ENCODE measurements around the gene GOLT1B. TPM values are rescaled to one million over a fixed set of nuclear protein-coding genes. Genes with fewer than 3 reads are reported as not detected.

GOLT1B gene
- total RNA-seq, 1 donor from 2014 or later: 42.2 TPM

- no peak for TF ChIP-seq CTCF (IDR thresholded peaks at IDR 0.05; ENCODE audit: partially characterized antibody, unreplicated experiment)
- DNase-seq: no peak
- Mint-ChIP-seq H3K27ac (ENCODE audit: unreplicated experiment) (no peak overlapping the region), H3K9me3 (ENCODE audit: unreplicated experiment) (no peaks in the 10 kb centered on the region), H3K4me3 (ENCODE audit: unreplicated experiment) (no peak overlapping the region), H3K4me1 (ENCODE audit: low read depth, unreplicated experiment) (no peaks in the 10 kb centered on the region), H3K27me3 (ENCODE audit: unreplicated experiment) (no peaks in the 10 kb centered on the region), H3K36me3 (ENCODE audit: unreplicated experiment) (no peaks in the 10 kb centered on the region)
Measured at GRCh38 chr12:21547437-21547836, 45.8 kb downstream of the GOLT1B start.

GRCh38 chr12:21551841-21552465 lies 50.4 kb downstream of the GOLT1B start:
- no peak overlapping the region for H3K27ac Mint-ChIP-seq (ENCODE audit: unreplicated experiment)

GRCh38 chr12:21552635-21553328 lies 51.2 kb downstream of the GOLT1B start:
- no peak for TF ChIP-seq CTCF (IDR thresholded peaks at IDR 0.05; ENCODE audit: partially characterized antibody, unreplicated experiment)
- no peak for DNase-seq
- Mint-ChIP-seq H3K4me3 (ENCODE audit: unreplicated experiment) (no peak overlapping the region), H3K9me3 (ENCODE audit: unreplicated experiment) (no peaks in the 10 kb centered on the region), H3K36me3 (ENCODE audit: unreplicated experiment) (no peaks in the 10 kb centered on the region), H3K27me3 (ENCODE audit: unreplicated experiment) (peaks cover 3% of the 10 kb centered on the region), H3K27ac (ENCODE audit: unreplicated experiment) (no peak overlapping the region), H3K4me1 (ENCODE audit: low read depth, unreplicated experiment) (no peaks in the 10 kb centered on the region)

More at GRCh38 chr12:21551841-21552465, 50.4 kb downstream of the GOLT1B start:
- H3K9me3 Mint-ChIP-seq (ENCODE audit: unreplicated experiment): no peaks in the 10 kb centered on the region
- TF ChIP-seq CTCF (IDR thresholded peaks at IDR 0.05; ENCODE audit: partially characterized antibody, unreplicated experiment): no peak
- H3K36me3 Mint-ChIP-seq (ENCODE audit: unreplicated experiment): no peaks in the 10 kb centered on the region
- DNase-seq: no peak
- peaks cover 3% of the 10 kb centered on the region for H3K27me3 Mint-ChIP-seq (ENCODE audit: unreplicated experiment)
- no peak overlapping the region for H3K4me3 Mint-ChIP-seq (ENCODE audit: unreplicated experiment)
- no peaks in the 10 kb centered on the region for H3K4me1 Mint-ChIP-seq (ENCODE audit: low read depth, unreplicated experiment)

GRCh38 chr12:21553329-21553675 lies 51.7 kb downstream of the GOLT1B start:
- Mint-ChIP-seq H3K4me1 (ENCODE audit: low read depth, unreplicated experiment) (no peaks in the 10 kb centered on the region), H3K27me3 (ENCODE audit: unreplicated experiment) (peaks cover 3% of the 10 kb centered on the region), H3K9me3 (ENCODE audit: unreplicated experiment) (no peaks in the 10 kb centered on the region), H3K4me3 (ENCODE audit: unreplicated experiment) (no peak overlapping the region), H3K27ac (ENCODE audit: unreplicated experiment) (no peak overlapping the region), H3K36me3 (ENCODE audit: unreplicated experiment) (no peaks in the 10 kb centered on the region)
- DNase-seq: no peak
- TF ChIP-seq CTCF (IDR thresholded peaks at IDR 0.05; ENCODE audit: partially characterized antibody, unreplicated experiment): no peak

GRCh38 chr12:21558100-21558679 lies 56.6 kb downstream of the GOLT1B start:
- Mint-ChIP-seq H3K9me3 (ENCODE audit: unreplicated experiment) (no peaks in the 10 kb centered on the region), H3K27me3 (ENCODE audit: unreplicated experiment) (no peaks in the 10 kb centered on the region), H3K27ac (ENCODE audit: unreplicated experiment) (no peak overlapping the region), H3K4me1 (ENCODE audit: low read depth, unreplicated experiment) (no peaks in the 10 kb centered on the region), H3K4me3 (ENCODE audit: unreplicated experiment) (no peak overlapping the region), H3K36me3 (ENCODE audit: unreplicated experiment) (no peaks in the 10 kb centered on the region)
- no peak for TF ChIP-seq CTCF (IDR thresholded peaks at IDR 0.05; ENCODE audit: partially characterized antibody, unreplicated experiment)
- no peak for DNase-seq

Measured in glutamatergic neuron (in vitro differentiated cells).